ENCODE data around the gene FBXO9. TPM values are rescaled to one million over a fixed set of nuclear protein-coding genes. Genes with fewer than 3 reads are reported as not detected.

FBXO9 gene
- polyA plus RNA-seq, 1 of the 3 experiments (the other 2 are of a cell fraction), result 61.9 TPM

DNA sequence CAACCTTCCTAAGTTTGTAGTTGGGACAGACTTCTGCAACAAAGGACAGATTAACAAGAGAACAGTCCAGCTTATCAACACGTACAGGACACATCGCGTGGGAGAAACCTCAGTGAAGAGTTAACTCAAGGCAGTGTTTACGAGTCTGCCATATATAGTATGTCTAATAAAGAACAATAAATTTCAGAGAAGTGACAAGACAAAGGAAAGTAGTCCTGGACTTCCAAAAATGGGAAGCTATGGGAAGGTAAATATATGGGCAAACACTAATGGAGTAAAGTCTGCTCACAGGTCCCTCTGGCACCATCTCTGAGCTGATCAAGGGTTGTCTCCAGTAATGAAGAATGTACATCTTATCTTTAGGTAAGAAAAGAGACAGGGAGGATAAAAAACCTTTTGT lies 48.5 kb downstream of the FBXO9 start:
- Histone ChIP-seq H2AFZ (ENCODE audit: low read depth) (no peak overlapping the region), H3K27ac (ENCODE audit: low read depth in 2 of 2, low read length in 1 of 2) (no peak overlapping the region), H3F3A (replicated peaks; ENCODE audit: insufficient read depth) (no peaks in the 10 kb centered on the region), H3K27me3 (ENCODE audit: insufficient read depth) (no peaks in the 10 kb centered on the region), H3K4me2 (no peak overlapping the region), H3K4me1 (ENCODE audit: control insufficient read depth in 1 of 2, insufficient read depth in 2 of 2, low read depth in 1 of 2, low read length in 1 of 2) (no peaks in the 10 kb centered on the region), H3K36me3 (replicated peaks in 1 of 2; ENCODE audit: control insufficient read depth in 1 of 2, insufficient read depth in 2 of 2, low read length in 1 of 2) (no peaks in the 10 kb centered on the region), H3K79me2 (ENCODE audit: insufficient read depth) (no peaks in the 10 kb centered on the region), H3K4me3 (ENCODE audit: low read depth in 2 of 2, low read length in 1 of 2) (no peak overlapping the region), H3K9me2 (no peaks in the 10 kb centered on the region), H3K9me3 (no peaks in the 10 kb centered on the region), H4K20me1 (ENCODE audit: insufficient read depth) (no peaks in the 10 kb centered on the region), H3K9ac (no peak overlapping the region)
- DNase-seq, result no peak
- POLR2A ChIA-PET, result no interaction called here
- 60% methylated on average over 4 of the region's 4 CpGs for WGBS (ENCODE audit: low lambda C conversion rate)
- TF ChIP-seq CHD2 (IDR thresholded peaks at IDR 0.05; ENCODE audit: low read length, partially characterized antibody) (no peak), RCOR1 (IDR thresholded peaks at IDR 0.05; ENCODE audit: low read length) (no peak), FOSL2 (IDR thresholded peaks at IDR 0.05; ENCODE audit: borderline replicate concordance, low read depth) (no peak), RAD21 (IDR thresholded peaks at IDR 0.05; ENCODE audit: low read length) (no peak), JUND (IDR thresholded peaks at IDR 0.05) (no peak), RFX5 (IDR thresholded peaks at IDR 0.05; ENCODE audit: low read length) (no peak), GATA2 (CRISPR knock-in tag; IDR thresholded peaks at IDR 0.05) (no peak), FOXJ3 (CRISPR knock-in tag; IDR thresholded peaks at IDR 0.05) (no peak)
- TF ChIP-seq, protein P1, sequence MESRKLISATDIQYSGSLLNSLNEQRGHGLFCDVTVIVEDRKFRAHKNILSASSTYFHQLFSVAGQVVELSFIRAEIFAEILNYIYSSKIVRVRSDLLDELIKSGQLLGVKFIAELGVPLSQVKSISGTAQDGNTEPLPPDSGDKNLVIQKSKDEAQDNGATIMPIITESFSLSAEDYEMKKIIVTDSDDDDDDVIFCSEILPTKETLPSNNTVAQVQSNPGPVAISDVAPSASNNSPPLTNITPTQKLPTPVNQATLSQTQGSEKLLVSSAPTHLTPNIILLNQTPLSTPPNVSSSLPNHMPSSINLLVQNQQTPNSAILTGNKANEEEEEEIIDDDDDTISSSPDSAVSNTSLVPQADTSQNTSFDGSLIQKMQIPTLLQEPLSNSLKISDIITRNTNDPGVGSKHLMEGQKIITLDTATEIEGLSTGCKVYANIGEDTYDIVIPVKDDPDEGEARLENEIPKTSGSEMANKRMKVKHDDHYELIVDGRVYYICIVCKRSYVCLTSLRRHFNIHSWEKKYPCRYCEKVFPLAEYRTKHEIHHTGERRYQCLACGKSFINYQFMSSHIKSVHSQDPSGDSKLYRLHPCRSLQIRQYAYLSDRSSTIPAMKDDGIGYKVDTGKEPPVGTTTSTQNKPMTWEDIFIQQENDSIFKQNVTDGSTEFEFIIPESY (IDR thresholded peaks at IDR 0.05; ENCODE audit: borderline replicate concordance, low read depth), result no peak
- CTCF ChIA-PET, result interaction anchor here (1.5 kb wide), 1 partner anchor 10 kb away, joined by 4 read pairs; no protein-coding TSS in a partner anchor

DNA sequence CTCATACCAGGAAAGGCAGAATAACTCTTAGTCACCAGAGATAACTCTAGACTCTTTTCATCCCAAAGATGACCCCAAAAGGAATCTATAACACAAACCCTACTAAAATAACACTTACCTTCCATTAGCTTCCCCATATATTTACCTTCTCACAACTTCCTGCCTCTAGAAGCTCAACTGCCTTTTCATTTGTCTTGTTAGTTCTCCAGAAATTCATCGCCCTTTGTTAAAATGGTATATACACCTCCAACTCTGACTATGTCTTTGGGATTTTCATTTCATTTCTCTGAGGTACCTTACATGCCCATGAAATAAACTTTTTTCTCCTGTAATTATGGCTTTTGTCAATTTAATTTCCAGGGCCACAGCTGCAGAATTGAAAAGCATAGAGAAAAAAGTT lies 49.9 kb downstream of the FBXO9 start:
- Histone ChIP-seq H3K36me3 (replicated peaks in 1 of 2; ENCODE audit: control insufficient read depth in 1 of 2, insufficient read depth in 2 of 2, low read length in 1 of 2) (no peaks in the 10 kb centered on the region), H3K27ac (ENCODE audit: low read depth in 2 of 2, low read length in 1 of 2) (no peak overlapping the region), H3K27me3 (ENCODE audit: insufficient read depth) (no peaks in the 10 kb centered on the region), H3K9me3 (no peaks in the 10 kb centered on the region), H3K9ac (no peak overlapping the region), H2AFZ (ENCODE audit: low read depth) (no peak overlapping the region), H3K4me1 (ENCODE audit: control insufficient read depth in 1 of 2, insufficient read depth in 2 of 2, low read depth in 1 of 2, low read length in 1 of 2) (no peaks in the 10 kb centered on the region), H3K4me3 (ENCODE audit: low read depth in 2 of 2, low read length in 1 of 2) (no peak overlapping the region), H3F3A (replicated peaks; ENCODE audit: insufficient read depth) (no peaks in the 10 kb centered on the region), H3K79me2 (ENCODE audit: insufficient read depth) (no peaks in the 10 kb centered on the region), H3K9me2 (no peaks in the 10 kb centered on the region), H4K20me1 (ENCODE audit: insufficient read depth) (no peaks in the 10 kb centered on the region), H3K4me2 (no peak overlapping the region)
- WGBS (ENCODE audit: low lambda C conversion rate), result 68% methylated on average over 1 of the region's 1 CpG
- ChIA-PET CTCF (no interaction called here), POLR2A (no interaction called here)
- TF ChIP-seq FOXM1 (IDR thresholded peaks at IDR 0.05; ENCODE audit: low read depth), result no peak
- no peak for TF ChIP-seq GABPA (IDR thresholded peaks at IDR 0.05; ENCODE audit: low read depth)
- no peak for DNase-seq

DNA sequence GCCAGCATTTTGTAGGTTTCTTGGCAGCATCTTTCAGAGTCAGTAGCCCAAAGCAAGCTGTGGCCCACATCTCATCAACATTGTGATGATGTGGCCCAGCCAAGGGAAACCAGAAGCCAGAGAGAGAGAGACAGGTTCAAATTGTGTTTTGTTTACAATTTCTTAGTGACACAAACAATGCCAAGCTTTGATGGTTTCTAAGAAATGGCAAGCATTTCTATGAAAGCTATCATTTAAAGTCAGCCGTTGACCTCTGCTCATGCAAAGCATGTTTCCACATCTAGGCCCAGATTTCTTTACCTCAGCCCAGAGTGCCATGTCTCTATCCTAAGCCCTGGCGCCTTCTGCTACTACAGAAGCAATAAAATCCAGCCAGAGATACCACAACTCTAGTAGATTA lies 50.5 kb downstream of the FBXO9 start:
- Histone ChIP-seq H3F3A (replicated peaks; ENCODE audit: insufficient read depth) (no peaks in the 10 kb centered on the region), H3K9me2 (no peaks in the 10 kb centered on the region), H2AFZ (ENCODE audit: low read depth) (no peak overlapping the region), H3K4me3 (ENCODE audit: low read depth in 2 of 2, low read length in 1 of 2) (no peak overlapping the region), H3K79me2 (ENCODE audit: insufficient read depth) (no peaks in the 10 kb centered on the region), H4K20me1 (ENCODE audit: insufficient read depth) (no peaks in the 10 kb centered on the region), H3K27ac (ENCODE audit: low read depth in 2 of 2, low read length in 1 of 2) (no peak overlapping the region), H3K4me1 (ENCODE audit: control insufficient read depth in 1 of 2, insufficient read depth in 2 of 2, low read depth in 1 of 2, low read length in 1 of 2) (no peaks in the 10 kb centered on the region), H3K36me3 (replicated peaks in 1 of 2; ENCODE audit: control insufficient read depth in 1 of 2, insufficient read depth in 2 of 2, low read length in 1 of 2) (no peaks in the 10 kb centered on the region), H3K4me2 (no peak overlapping the region), H3K27me3 (ENCODE audit: insufficient read depth) (no peaks in the 10 kb centered on the region), H3K9ac (no peak overlapping the region), H3K9me3 (no peaks in the 10 kb centered on the region)
- WGBS (ENCODE audit: low lambda C conversion rate), result 34% methylated on average over 2 of the region's 2 CpGs
- ChIA-PET CTCF (no interaction called here), POLR2A (no interaction called here)
- DNase-seq, result no peak
- TF ChIP-seq GABPA (IDR thresholded peaks at IDR 0.05; ENCODE audit: low read depth) (no peak), MEF2A (IDR thresholded peaks at IDR 0.05; ENCODE audit: borderline replicate concordance, low read depth) (no peak), FOSL2 (IDR thresholded peaks at IDR 0.05; ENCODE audit: borderline replicate concordance, low read depth) (no peak), FOXM1 (IDR thresholded peaks at IDR 0.05; ENCODE audit: low read depth) (no peak), ELF1 (IDR thresholded peaks at IDR 0.05) (no peak), EZH2phosphoT487 (IDR thresholded peaks at IDR 0.05; ENCODE audit: borderline replicate concordance, low read depth) (no peak)

Measured in SK-N-SH (cell line).